Fibroblast of mammary gland (primary cell): ENCODE data around the gene MAPKAP1.
A peak's percentile ranks its signal among the peaks of the same experiment; 100 is the strongest.

Experiments
- DNase-seq: peaks from one replicate; pipeline ENCODE4 v3.0.0-alpha.2; 2010; ENCODE audit warnings: low read depth
- H3K4me3 ChIP-seq: 2 replicates; pipeline ENCODE4 v1.5.1; 2011; ENCODE audit warnings: low read depth, mild to moderate bottlenecking, low read length, moderate library complexity; ENCODE audit not compliant: control insufficient read depth
- CTCF ChIP-seq: conservative IDR thresholded peaks from 2 replicates; pipeline ENCODE4 v1.5.1; 2011; ENCODE audit warnings: low read depth, low read length, inconsistent platforms; ENCODE audit not compliant: control insufficient read depth, insufficient read depth

Gene MAPKAP1

GRCh38 chr9:125522328-125522725 lies 184.7 kb downstream of the MAPKAP1 start:
- no peak for TF ChIP-seq CTCF
- peak; percentile 82 for DNase-seq
- no peak overlapping the region for H3K4me3 ChIP-seq

GRCh38 chr9:125521462-125522327 lies 185.3 kb downstream of the MAPKAP1 start:
- no peak for TF ChIP-seq CTCF
- peak; percentile 98 for DNase-seq
- no peak overlapping the region for H3K4me3 ChIP-seq

GRCh38 chr9:125519734-125520133 lies 187.3 kb downstream of the MAPKAP1 start:
- TF ChIP-seq CTCF = no peak
- DNase-seq = no peak

GRCh38 chr9:125517577-125517976 lies 189.4 kb downstream of the MAPKAP1 start:
- TF ChIP-seq CTCF = no peak
- no peak overlapping the region for H3K4me3 ChIP-seq
- DNase-seq = no peak

More at GRCh38 chr9:125519734-125520133, 187.3 kb downstream of the MAPKAP1 start:
- no peak overlapping the region for H3K4me3 ChIP-seq

- no peak overlapping the region for H3K4me3 ChIP-seq
- TF ChIP-seq CTCF = no peak
- DNase-seq = no peak
These were observed 190.7 kb downstream of the MAPKAP1 start for GRCh38 chr9:125515983-125516940.

- no peak for TF ChIP-seq CTCF
- DNase-seq = no peak
- H3K4me3 ChIP-seq = no peak overlapping the region
These were observed 191.7 kb downstream of the MAPKAP1 start for GRCh38 chr9:125515281-125515680.
